ENCODE results near the gene VPS26B.
"Not testable (repeated sequence)": the region's sequence is repeated elsewhere in the genome, so short reads cannot be mapped to it uniquely, and the experiment has no call there.

Gene VPS26B

GRCh38 chr11:134260983-134261382, 36.5 kb downstream of the VPS26B start:
- no peak for DNase-seq

GRCh38 chr11:134261626-134262488, 37.4 kb downstream of the VPS26B start:
- DNase-seq: peak; percentile 53

GRCh38 chr11:134264966-134265764, 40.7 kb downstream of the VPS26B start:
- no peak for DNase-seq

- DNase-seq: no peak
Observed at GRCh38 chr11:134266440-134266839, 42.0 kb downstream of the VPS26B start.

GRCh38 chr11:134266841-134267251, 42.4 kb downstream of the VPS26B start:
- no peak for DNase-seq

- no peak for DNase-seq
Observed at GRCh38 chr11:134267461-134267860, 43.0 kb downstream of the VPS26B start.

- no peak for DNase-seq
Observed at GRCh38 chr11:134267966-134268365, 43.5 kb downstream of the VPS26B start.

- peak; percentile 63 for DNase-seq
Observed at GRCh38 chr11:134270250-134270714, 45.8 kb downstream of the VPS26B start.

GRCh38 chr11:134271978-134272377, 47.5 kb downstream of the VPS26B start:
- DNase-seq: no peak

- DNase-seq: no peak
Observed at GRCh38 chr11:134272381-134273316, 48.2 kb downstream of the VPS26B start.

GRCh38 chr11:134273317-134273712, 48.8 kb downstream of the VPS26B start:
- no peak for DNase-seq

GRCh38 chr11:134275188-134275533, 50.7 kb downstream of the VPS26B start:
- DNase-seq: no peak

GRCh38 chr11:134275534-134276395, 51.3 kb downstream of the VPS26B start, which contains the start of gene GLB1L3:
Gene GLB1L3 (plus strand): TSS chr11:134276379. CDS start chr11:134276741, 362 bp downstream.
- DNase-seq: peak; percentile 88

- peak; percentile 41 for DNase-seq
Observed at GRCh38 chr11:134276396-134277182, 52.1 kb downstream of the VPS26B start.

GRCh38 chr11:134277183-134278001, 52.9 kb downstream of the VPS26B start:
- DNase-seq: no peak

GRCh38 chr11:134278356-134278755, 53.9 kb downstream of the VPS26B start:
- DNase-seq: no peak

GRCh38 chr11:134281635-134282034, 57.2 kb downstream of the VPS26B start:
- DNase-seq: not testable (repeated sequence)

GRCh38 chr11:134282121-134283045, 57.9 kb downstream of the VPS26B start:
- no peak for DNase-seq
